CMK (cell line): ENCODE data around the gene CES2.
A peak's percentile ranks its signal among the peaks of the same experiment; 100 is the strongest.

ENCODE experiments used
- DNase-seq: peaks from one replicate; pipeline ENCODE4 v3.0.0-alpha.2; 2010; ENCODE audit warnings: low read depth

CES2 gene

DNA sequence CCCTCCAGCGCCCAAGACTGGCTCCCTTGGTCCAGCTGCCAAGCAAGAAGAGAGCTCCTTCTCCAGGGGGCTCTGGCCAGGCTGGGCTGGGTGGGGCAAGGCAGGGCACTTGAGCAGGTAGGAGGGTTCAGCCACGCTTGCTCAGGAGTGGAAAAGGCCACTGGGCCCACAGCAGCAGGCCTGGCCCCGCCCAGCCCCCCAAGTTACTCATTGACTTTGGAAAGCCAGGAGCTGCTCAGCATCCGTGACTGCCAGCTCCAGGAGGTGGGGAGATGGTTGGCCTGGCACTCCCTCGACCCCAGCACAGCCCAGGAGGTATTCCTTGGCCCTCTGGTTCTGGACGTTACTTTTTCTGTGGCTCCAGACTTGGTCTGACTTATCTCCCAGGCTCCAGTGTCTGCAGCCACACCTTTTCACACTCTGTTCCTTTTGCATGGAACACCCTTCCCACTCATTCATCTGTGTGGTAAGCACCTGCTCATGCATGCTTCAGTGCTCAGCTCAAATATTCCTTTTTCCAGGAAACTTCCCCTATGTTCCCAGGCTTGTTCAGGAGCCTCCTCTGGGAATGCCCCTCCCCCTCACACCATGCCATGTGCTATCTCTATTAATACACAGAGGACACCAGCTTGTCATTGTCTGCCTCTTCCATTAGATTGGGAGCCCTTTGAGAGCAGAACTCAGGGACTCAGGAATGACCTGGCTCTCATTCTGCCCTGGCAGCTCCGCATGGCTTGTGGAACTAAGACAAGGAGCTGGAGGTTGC is 16.3 kb upstream of the CES2 start, which contains the start of gene CDH16:
TSS of gene CDH16 (minus strand) at position 83 of the 766 bp plus-strand sequence. CDS start 820 bp downstream, outside the sequence.
- DNase-seq, result no peak

DNA sequence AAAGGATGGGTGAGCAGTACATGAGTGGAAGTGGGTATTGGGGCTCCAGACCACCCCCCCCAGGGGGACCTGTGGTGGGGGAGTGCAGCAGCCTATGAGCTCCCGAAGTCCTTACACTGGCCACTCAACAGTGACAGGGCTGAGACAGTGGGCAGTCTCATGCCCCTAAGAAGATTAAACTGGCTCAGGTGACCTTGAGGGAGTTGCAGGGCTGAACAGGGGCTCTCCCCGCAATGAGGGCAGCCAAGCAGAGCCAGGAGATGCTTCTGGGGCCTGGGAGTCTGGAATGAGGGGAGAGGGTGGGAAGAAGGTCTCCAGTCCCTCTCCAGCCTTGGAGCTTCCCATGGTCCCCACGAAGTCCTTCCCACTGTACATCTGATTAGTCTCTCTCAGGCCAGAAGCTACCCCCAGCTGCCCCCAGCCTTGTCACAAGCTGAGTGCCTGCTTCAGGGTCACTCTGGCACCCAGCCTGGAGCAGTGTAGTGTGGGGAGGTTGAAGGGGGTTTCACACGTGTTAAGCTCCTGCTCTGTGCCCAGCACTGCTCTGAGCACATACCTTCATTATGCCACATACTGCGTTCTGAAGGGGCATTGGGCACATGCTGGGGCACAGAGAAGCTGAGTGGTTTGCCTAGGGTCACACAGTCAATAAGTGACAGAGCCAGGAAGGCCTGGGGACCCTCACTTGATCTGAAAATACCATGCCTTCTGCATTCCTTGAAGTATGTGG is 15.6 kb upstream of the CES2 start:
- DNase-seq, result no peak

DNA sequence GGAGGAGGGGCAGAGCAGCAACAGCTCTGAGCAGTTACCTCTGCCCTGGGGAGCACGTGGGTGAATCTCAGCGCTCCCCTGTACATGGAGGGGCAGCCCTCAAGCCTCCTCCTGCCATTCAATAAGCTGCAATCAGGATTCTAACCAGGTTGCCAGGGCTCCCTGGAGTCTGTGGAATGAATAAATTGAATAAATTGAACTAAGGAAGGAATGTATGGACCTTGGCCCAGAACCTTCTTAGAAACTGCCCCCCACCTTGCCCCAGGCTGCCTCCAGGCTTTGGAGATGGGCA is 15.1 kb upstream of the CES2 start:
- DNase-seq, result no peak

DNA sequence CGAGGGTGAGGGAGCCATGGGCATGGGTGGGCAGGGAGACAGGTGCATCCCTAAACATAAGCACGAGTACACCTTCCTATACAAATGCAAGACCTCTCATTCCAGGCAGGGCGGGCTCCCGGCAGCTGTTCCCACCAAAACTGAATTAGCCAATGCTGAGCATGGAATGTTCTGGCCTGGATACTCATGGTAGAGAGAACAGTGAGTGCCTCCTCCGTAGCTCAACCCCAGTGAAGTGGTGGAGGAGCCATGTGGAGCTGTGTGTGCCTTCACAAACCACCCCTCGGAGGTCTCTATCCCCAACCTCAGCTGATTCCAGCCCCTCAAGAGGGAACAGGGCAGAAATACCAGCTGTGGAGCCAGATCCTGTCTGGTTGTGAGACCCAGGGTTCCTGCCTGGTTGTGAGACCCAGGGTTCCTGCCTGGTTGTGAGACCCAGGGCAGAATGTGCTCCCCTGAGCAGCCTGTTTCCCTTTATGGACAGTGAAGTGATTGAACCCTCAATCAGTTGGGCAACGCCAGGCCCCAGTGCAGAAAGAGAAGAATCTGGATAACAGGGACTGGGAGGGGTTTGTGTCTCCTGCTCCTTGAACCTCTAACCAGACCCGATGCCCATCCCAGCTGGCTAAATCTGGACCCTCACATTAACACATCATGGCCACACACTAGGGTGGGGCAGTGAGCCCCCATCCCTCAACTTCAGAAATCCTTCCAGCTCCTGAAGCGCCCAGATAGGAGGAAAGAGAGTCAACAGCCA is 14.2 kb upstream of the CES2 start:
- DNase-seq, result no peak

DNA sequence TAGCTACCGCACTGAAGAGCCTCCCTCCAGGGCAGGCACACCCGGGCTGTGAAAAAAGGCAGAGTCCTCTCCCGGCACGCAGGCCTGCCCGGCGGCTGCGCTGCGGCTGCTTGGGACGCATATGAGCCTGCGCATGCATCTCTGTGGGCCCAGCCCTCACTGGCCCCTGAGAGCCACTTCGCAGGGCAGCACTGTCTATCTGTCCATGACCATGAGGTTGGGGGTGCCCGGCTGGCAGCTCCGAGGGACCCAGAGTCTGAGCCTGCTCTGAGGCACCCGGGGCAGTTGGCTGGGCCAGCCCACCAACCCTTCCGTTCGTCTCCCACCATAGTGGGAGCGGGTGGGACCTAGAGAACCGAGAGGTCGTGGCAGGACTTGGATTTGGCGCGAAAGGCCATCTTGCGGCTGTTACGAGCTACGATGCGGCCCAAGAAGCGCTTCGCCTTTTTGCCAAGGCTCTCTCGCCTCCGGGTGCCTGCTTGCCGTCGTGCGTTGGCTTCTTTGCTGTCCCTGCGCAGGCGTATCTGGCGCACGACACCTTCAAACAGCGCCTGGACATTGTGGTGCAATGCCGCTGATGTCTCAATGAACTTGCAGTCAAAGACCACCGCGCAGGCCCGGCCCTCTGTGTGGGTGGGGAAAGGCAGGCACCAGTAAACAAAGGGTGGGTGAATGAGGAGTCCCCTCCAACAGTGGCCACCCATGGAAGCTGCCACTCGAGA is 13.4 kb upstream of the CES2 start:
- no peak for DNase-seq

DNA sequence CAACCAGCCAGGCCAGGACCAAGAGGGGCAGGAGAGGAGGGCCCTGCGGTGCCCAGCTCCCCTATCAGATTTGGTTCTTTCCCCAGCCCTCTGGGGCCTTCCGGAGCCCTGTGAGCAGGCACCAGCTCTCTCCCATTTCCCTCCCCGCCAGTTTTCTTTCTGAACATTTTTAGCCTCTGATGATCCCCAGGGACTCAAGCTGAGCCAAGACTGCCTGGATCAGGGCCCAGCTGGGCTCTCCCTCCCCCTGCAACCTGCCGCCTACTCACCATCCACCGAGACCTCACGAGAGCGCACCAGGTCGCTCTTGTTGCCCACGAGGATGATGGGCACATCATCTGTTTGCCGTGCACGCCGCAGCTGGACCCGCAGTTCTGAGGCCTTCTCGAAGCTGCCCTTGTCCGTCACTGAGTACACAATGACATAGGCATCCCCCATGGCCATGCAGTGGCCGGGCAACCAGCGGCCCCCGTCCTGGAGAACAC is 12.0 kb upstream of the CES2 start:
- no peak for DNase-seq

DNA sequence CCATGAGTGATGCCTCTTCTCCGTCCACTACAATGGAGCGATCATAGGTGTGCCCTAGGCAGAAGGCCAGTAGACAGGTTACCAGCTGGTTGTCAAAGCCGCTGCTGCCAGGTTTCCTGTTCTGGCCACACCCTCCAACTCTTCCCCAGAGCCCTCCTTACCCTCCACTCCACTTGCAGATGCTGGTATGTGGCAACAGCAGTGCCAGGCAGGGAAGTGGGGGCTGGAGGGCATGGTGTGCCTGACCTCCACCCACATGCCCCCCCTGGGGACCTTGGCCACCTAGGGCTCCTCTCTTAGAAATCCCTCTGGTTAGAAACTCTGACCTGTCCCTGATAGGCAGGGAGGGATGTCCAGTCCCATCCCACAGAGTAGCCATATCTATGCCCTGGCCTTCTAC is 11.4 kb upstream of the CES2 start:
- no peak for DNase-seq

DNA sequence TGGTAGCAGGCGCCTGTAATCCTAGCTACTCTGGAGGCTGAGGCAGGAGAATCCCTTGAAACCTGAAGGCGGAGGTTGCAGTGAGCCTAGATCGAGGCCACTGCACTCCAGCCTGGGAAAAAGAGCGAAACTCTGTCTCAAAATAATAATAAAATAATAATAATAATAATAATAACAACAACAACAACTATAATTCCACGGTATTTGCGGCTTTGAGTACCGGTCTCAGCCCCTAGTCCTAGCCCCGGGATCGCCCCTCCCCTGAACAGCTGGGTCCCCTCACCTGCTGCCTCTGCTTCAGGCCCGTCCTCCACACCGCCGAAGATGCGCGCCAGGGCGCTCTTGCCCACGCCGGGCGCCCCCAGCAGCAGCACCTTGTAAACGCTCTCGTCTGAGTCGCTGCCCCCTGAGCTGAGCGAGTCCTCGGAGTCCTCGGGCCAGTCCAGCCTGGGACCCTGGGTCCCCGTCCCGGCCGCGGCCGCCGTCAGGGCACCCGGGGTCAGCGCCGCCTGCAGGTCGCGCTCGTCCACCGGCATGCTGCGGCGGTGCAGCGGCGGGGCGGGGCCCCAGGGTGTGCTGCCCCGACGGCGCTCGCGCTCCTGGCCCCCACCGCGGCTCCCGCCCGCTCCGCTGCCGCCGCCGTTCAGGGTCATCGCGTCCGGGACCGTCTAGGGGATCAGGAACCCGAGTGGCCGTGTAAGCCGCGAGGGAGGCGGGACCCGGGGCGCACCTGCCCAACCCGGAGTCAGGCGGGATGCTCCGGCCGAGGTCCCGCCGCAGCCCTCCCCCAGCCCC is 10.6 kb upstream of the CES2 start:
- no peak for DNase-seq

DNA sequence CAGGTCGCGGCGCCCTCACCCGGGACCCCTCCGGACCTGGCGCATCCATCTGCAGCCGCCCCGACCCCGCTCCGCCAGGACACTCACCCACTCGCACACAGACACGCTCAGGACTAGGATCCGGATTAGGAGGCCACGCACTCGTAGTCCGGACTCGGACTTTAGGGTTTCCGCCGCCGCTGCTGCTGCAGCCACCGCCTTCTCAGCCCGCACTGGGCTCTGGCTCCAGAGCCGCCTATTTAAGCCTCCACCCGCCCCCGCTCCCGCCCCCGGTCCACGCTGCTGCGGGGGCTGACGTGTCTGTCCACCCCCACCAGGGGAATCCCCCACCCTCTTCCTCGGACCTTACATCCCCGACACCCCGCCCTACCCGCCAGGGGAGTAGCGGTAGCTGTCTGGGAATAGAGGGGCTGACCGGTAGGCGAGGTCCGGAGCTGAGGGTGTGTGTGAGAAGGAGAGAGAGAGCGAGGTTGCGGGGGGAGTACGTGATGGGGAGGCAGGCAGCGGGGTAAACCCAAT is 9.9 kb upstream of the CES2 start, which contains the start of gene RRAD:
TSS of gene RRAD (minus strand) at position 214 of the 519 bp plus-strand sequence. CDS start 356 bp downstream, outside the sequence.
- DNase-seq, result no peak

DNA sequence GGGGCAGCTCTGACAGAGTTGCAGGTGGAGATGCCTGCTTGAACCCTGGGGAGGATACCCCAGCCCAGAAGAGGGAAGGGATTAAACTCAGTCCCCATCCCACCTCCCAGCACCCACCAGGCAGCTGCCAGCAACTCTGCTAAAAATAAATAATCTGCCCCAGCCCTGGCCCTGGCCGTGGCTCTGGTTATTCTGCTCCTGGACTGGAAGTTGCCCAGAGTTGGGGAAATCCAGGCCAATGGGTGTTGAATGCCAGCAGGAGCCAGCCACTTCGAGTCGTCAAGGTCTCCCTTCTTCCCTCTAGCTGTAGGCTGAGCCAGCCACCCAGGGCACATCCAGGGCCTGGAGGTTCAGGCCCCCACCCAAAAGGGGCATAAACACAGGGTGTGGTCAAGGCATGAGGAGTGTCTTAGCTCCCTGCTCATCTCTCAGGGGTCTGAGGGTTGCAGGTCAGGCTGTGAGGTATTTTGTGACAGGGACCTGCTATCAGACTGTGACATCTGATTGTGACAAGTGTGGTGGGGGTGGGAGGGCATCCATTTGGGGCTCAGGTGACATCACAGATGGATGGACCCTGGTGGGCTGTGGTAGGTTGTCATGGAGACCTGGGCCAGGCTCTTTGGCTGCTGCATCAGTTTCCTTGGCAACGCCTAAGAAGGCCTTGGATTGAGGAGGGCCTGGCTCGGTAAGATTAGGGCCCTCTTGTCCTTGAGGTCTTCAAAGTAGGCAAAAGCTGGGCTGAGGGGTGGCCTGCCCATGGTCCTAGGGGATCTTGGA is 9.0 kb upstream of the CES2 start:
- DNase-seq, result no peak

DNA sequence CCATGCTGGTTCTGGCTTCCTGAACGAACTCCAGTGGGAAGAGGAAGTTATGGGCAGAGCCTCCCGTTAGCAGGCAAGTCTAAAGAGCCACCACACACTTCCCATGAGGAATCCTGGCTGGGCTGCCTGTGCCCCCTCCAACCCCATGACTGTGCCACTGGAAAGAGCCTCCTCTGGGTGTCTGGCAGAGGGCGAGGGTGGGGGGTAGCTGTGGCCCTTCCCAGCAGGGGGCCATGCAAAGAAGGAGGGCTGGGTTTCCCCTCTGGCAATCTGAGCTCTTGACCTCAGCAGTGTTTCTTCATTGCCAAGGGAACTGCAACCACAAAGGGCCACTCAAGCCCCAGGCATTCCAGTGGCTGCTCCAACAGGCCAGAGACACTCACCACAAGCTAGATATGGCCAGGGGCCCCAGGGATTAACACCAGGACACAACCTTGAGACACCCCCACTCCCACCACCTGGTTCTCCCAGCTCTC is 8.3 kb upstream of the CES2 start:
- no peak for DNase-seq

DNA sequence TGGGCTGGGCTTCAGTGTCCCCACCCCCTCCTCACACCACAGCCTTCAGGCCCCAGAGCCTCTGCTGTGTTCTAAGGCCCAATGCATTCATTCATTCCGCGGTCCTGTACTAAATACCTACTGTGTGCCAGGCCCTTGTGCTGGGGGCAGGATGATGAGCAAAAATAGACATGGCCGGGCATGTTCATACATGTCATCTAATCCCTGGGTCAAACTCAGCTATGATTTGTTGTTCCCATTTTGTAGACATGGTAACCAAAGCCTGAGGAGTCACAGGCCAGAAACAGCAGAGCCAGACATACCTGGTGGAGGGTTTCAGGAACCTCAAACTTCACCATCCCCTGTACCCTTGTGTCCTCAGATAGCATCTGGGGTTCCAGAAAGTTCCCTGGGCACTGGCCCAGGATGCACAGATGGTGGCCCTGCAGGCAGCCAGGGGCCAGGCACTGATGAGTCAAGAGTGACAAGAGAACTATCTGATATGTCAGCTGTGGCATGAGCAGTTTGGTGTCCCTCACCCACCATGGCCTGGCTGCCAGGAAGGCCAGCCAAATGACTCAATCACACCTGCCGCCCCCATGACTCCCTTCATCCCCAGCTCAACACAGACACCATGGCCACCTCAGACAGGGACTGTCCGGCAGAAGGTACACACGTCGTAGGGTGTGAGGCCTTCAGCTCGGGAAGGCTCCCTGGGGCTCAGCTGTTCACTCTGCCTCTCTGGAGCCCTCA is 7.2 kb upstream of the CES2 start:
- DNase-seq, result no peak

DNA sequence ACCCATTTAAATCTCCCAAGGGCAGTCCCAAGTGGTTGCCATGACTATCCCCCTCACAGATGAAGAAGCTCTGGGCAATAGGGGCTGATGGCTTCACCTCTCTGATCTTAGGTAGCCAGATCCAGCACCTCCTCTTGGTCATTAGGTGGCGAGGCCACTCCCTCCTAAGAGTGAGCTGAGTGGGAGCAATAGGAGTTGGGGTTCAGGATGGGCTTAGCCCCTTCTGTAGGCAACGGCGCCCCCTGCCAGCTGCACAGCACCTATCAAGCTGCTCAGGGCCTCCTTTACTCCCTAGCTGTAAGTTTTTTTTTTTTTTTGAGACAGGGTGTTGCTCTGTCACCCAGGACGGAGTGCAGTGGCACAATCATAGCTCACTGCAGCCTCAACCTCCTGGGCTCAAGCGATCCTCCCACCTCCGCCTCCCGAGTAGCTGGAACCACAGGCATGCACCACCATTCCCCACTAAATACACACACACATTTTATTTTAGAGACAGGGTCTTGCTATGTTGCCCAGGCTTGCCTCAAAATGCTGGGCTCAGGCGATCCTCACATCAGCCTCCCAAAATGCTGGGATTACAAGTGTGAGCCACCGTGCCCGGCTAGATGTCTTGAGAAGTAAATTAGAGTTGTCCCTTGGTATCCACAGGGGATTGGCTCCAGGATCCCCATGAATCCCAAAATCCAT is 6.5 kb upstream of the CES2 start:
- no peak for DNase-seq

DNA sequence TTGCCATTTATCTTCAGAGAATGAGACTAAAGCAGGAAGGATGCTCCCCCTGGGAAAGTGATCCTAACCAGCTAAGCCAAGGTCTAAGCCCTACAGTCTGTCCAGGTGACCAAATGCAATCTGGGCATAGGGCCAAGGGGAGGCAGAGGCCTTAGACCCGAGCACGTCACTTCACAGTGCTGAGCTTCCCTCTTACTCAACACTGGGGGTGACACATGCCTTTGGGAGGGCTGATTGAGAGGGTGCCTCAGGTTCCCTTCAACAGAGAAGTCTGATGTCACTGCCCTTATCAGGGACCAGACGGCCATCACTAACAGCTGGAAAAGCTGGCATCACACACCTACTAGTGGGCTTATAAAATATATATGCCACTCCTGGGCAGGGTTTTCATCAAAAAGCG is 5.1 kb upstream of the CES2 start:
- DNase-seq, result no peak

DNA sequence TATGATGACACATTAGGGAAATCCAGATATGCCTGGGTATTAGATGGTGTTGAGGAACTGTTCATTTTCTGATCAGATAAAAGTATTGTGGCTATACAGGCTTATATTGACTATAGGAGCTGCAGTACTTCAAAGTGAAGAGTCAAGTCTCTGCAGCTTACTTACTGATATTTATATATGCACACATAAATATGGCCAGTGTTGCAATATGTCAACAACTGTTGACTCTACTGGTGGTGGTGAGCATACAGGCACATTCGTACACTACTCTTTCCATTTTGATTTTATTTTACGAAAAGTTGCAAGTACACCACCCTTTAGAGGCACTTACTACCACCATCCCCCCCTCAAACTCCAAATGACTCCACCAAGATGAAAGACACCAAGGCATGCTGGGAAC is 3.7 kb upstream of the CES2 start:
- DNase-seq, result no peak

DNA sequence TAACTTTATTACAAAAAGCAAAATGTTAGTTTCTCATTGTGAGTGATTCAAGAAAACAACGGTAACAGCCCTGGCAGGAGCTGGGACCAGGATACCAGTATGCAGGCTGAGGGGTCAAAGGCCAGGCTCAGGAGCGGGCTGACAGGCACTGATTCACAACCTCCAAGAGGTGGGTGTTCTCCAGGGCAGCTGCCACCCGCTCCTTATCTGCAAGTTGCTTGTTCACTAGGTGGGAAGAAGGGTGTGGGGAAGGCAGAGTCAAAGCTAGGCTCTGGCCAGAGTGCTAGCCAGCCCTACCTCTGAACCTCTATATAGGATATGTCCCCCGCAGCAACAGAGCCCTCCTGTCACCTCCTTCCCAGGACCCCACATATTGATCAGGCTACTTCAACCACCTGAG is 3.2 kb upstream of the CES2 start:
- DNase-seq, result no peak

DNA sequence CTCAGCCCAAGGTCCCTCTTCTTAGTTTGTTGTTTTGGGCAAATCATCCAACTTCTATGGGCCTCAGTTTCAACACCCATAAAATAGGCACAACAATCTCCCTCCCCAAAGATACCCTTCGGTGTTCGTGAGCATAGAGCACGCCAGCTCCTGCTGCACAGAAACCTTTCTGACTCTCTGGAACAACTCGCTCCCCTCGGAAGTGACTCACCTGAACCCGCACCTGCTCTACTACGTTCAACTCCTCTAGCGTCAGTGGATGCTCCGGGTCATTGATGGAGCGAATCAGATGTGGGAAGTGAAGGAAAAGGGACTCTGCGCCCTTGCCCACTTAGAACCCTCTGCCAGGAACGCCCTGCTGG is 1.6 kb upstream of the CES2 start:
- no peak for DNase-seq

DNA sequence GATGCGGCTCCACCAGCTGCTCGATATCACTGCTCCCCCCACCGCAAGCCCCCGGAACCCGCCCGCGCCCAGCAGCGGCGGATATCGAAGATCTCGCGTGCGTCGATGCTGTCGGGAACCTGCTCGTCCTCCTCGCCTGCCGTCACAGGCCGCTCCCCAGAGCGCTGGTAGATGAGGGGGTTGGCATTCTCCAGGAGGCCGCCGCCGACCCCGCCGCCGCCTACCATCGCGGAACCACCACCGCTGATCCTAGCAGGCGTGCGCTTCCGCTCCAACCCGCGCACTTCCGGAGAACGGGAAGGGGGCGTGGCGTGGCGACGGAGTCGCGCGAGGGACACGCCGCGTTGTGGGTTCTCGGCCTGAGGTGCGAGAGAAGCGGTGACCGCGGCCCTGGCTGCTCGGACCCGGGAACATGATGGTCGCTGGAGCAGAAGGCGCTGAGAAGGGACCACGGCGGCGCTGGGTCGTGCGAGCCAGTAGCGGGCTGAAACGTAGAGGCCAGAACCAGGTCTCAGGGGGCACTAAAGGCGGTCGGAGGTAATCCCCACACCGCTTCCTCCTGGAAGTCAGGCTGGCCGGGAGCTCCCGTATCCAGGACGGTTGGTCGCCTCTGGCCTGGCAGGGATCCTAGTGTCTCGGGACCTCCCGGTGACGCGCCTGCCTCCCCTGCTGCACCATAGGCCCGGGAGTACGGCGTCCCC is 1.0 kb upstream of the CES2 start, which contains the start of gene CIAO2B:
TSS of gene CIAO2B (minus strand) at position 265 of the 701 bp plus-strand sequence. CDS start at position 227, 38 bp downstream.
- DNase-seq, result peak; percentile 81
